Bronchial epithelial cell (primary cell): ENCODE data around the gene AP4E1. TPM values are rescaled to one million over a fixed set of nuclear protein-coding genes. Genes with fewer than 3 reads are reported as not detected.
"Not testable (repeated sequence)": the region's sequence is repeated elsewhere in the genome, so short reads cannot be mapped to it uniquely, and the experiment has no call there.

Experiments
- DNase-seq: peaks from one replicate; pipeline ENCODE4 v3.0.0-alpha.2; 2010; ENCODE audit warnings: low read depth
- FAIRE-seq: peaks from 2 replicates; lab custom pipeline; 2011; peaks lifted over from hg19 to GRCh38; lab: Jason Lieb, UNC
- H3K27me3 ChIP-seq: 2 replicates; pipeline ENCODE4 v1.5.1; 2011; ENCODE audit warnings: low read length; ENCODE audit not compliant: control insufficient read depth, insufficient read depth
- H3K36me3 ChIP-seq: 2 replicates; pipeline ENCODE4 v1.5.1; 2011; ENCODE audit warnings: low read length; ENCODE audit not compliant: control insufficient read depth, insufficient read depth
- H3K4me3 ChIP-seq: 2 replicates; pipeline ENCODE4 v1.5.1; 2011; ENCODE audit warnings: mild to moderate bottlenecking, low read depth, low read length, control low read depth
- CTCF ChIP-seq: IDR thresholded peaks from 2 replicates; pipeline ENCODE4 v1.5.1; 2011; ENCODE audit warnings: mild to moderate bottlenecking, moderate library complexity, low read length, control low read depth, inconsistent platforms; ENCODE audit not compliant: insufficient read depth, severe bottlenecking
- total RNA-seq: library from RNA; depleted of rRNA; stranded (reverse); fragments of >200 nt; gene quantifications from 2 replicates; pipeline ENCODE4 v1.2.1, GENCODE V29; 2014

Gene AP4E1
- total RNA-seq, 1 donor from 2014 or later, result 18.2 TPM

- DNase-seq (no peak), FAIRE-seq (no peak)
- no peak overlapping the region for H3K4me3 ChIP-seq
- no peak for TF ChIP-seq CTCF
- H3K36me3 ChIP-seq, result no peaks in the 10 kb centered on the region
- H3K27me3 ChIP-seq, result no peaks in the 10 kb centered on the region
Observed at GRCh38 chr15:50871832-50872231, 36.7 kb upstream of the AP4E1 start.

- H3K36me3 ChIP-seq, result no peaks in the 10 kb centered on the region
- TF ChIP-seq CTCF, result no peak
- DNase-seq (no peak), FAIRE-seq (no peak)
- no peak overlapping the region for H3K4me3 ChIP-seq
- no peaks in the 10 kb centered on the region for H3K27me3 ChIP-seq
Observed at GRCh38 chr15:50872832-50873426, 35.6 kb upstream of the AP4E1 start.

- no peaks in the 10 kb centered on the region for H3K27me3 ChIP-seq
- no peaks in the 10 kb centered on the region for H3K36me3 ChIP-seq
- FAIRE-seq (no peak), DNase-seq (no peak)
- no peak overlapping the region for H3K4me3 ChIP-seq
- no peak for TF ChIP-seq CTCF
Observed at GRCh38 chr15:50873935-50874361, 34.5 kb upstream of the AP4E1 start.

GRCh38 chr15:50875238-50875637 is 33.2 kb upstream of the AP4E1 start:
- not testable (repeated sequence) for H3K27me3 ChIP-seq, H3K36me3 ChIP-seq, DNase-seq, FAIRE-seq, H3K4me3 ChIP-seq

- TF ChIP-seq CTCF, result no peak
- peak overlapping the region; percentile 15 for H3K4me3 ChIP-seq
- FAIRE-seq, result no peak
- H3K36me3 ChIP-seq, result no peaks in the 10 kb centered on the region
- H3K27me3 ChIP-seq, result no peaks in the 10 kb centered on the region
- DNase-seq, result no peak
Observed at GRCh38 chr15:50876260-50876988, 32.1 kb upstream of the AP4E1 start.

- H3K4me3 ChIP-seq, result peak overlapping the region; percentile 15
- FAIRE-seq (no peak), DNase-seq (peak; percentile 78)
- no peaks in the 10 kb centered on the region for H3K36me3 ChIP-seq
- H3K27me3 ChIP-seq, result no peaks in the 10 kb centered on the region
- peak; percentile 95 for TF ChIP-seq CTCF
Observed at GRCh38 chr15:50876989-50877360, 31.5 kb upstream of the AP4E1 start.
